BJ (cell line): Measurements from ENCODE around the gene TBC1D9. TPM values are rescaled to one million over a fixed set of nuclear protein-coding genes. Genes with fewer than 3 reads are reported as not detected.
A peak's percentile ranks its signal among the peaks of the same experiment; 100 is the strongest.

ENCODE experiments used
- CTCF ChIA-PET: fragments of 350-600 bp; formaldehyde crosslinking; extraction: SDS; loops from one replicate; lab custom pipeline; 2021; ENCODE audit warnings: antibody characterized with exemption, inconsistent platforms; lab: Yijun Ruan, JAX
- POLR2A ChIA-PET: fragments of 300-600 bp; sonication (Branson Sonifier 250); formaldehyde crosslinking; extraction: SDS; loops from one replicate; lab custom pipeline; 2021; ENCODE audit warnings: antibody characterized with exemption; lab: Charles Lee
- DNase-seq: peaks from one replicate; pipeline ENCODE4 v3.0.0-alpha.2; 2011; ENCODE audit warnings: low read depth
- H3K27me3 ChIP-seq: 2 replicates; pipeline ENCODE4 v1.6.0; 2011; ENCODE audit warnings: low read length; ENCODE audit not compliant: control insufficient read depth, insufficient read depth
- H3K36me3 ChIP-seq: 2 replicates; pipeline ENCODE4 v1.5.1; 2011; ENCODE audit warnings: low read length; ENCODE audit not compliant: control insufficient read depth, insufficient read depth
- H3K4me3 ChIP-seq: 2 replicates; pipeline ENCODE4 v1.5.1; 2011; ENCODE audit warnings: low read depth, mild to moderate bottlenecking, control low read depth, low read length
- CTCF ChIP-seq: IDR thresholded peaks from 2 replicates; pipeline ENCODE4 v1.5.1; 2011; ENCODE audit warnings: low read depth, mild to moderate bottlenecking, control low read depth, inconsistent platforms, low read length, moderate library complexity; ENCODE audit not compliant: insufficient read depth
- polyA plus RNA-seq: library from polyadenylated mRNA; depleted of rRNA; stranded (reverse); fragments of >200 nt; gene quantifications from 2 replicates; pipeline ENCODE4 v1.2.3, GENCODE V29; 2011

The TBC1D9 gene
- polyA plus RNA-seq, 1 experiment = 12.0 TPM

- ChIA-PET CTCF (interaction anchor here (0.9 kb wide), 1 partner anchor 9 kb away, joined by 4 read pairs; no protein-coding TSS in a partner anchor), POLR2A (no interaction called here)
- Histone ChIP-seq H3K36me3 (no peaks in the 10 kb centered on the region), H3K27me3 (no peaks in the 10 kb centered on the region; the same call in 1 of the 2 replicates), H3K4me3 (no peak overlapping the region)
- no peak for DNase-seq
- TF ChIP-seq CTCF = no peak
Measured at GRCh38 chr4:140611854-140612253, 144.3 kb downstream of the TBC1D9 start.

GRCh38 chr4:140609548-140610425, 146.4 kb downstream of the TBC1D9 start:
- TF ChIP-seq CTCF = peak; percentile 56
- ChIA-PET POLR2A (interaction anchor here (0.6 kb wide), 1 partner anchor 10 kb away, joined by 5 read pairs; no protein-coding TSS in a partner anchor), CTCF (interaction anchor here (0.6 to 3.1 kb wide), 21 partner anchors 9 to 1008 kb away, joined by 3 to 15 read pairs (median 4); partner anchors contain the start of genes ELMOD2 and UCP1)
- H3K4me3 ChIP-seq = no peak overlapping the region
- H3K27me3 ChIP-seq = no peaks in the 10 kb centered on the region; the same call in 1 of the 2 replicates
- no peak for DNase-seq
- no peaks in the 10 kb centered on the region for H3K36me3 ChIP-seq

- Histone ChIP-seq H3K36me3 (no peaks in the 10 kb centered on the region), H3K27me3 (peaks cover 3% of the 10 kb centered on the region), H3K4me3 (no peak overlapping the region)
- DNase-seq = no peak
- ChIA-PET CTCF (interaction anchor here (0.6 to 3.1 kb wide), 10 partner anchors 8 to 526 kb away, joined by 3 to 15 read pairs (median 4); partner anchors contain the start of gene RNF150), POLR2A (no interaction called here)
- TF ChIP-seq CTCF = no peak
Measured at GRCh38 chr4:140607852-140608251, 148.3 kb downstream of the TBC1D9 start.

- TF ChIP-seq CTCF = no peak
- H3K36me3 ChIP-seq = no peaks in the 10 kb centered on the region
- H3K27me3 ChIP-seq = peaks cover 6% of the 10 kb centered on the region
- no peak for DNase-seq
- no peak overlapping the region for H3K4me3 ChIP-seq
- ChIA-PET CTCF (interaction anchor here (0.7 to 1.3 kb wide), 3 partner anchors 9 to 245 kb away, joined by 3 read pairs; no protein-coding TSS in a partner anchor), POLR2A (no interaction called here)
Measured at GRCh38 chr4:140604544-140604943, 151.6 kb downstream of the TBC1D9 start.

- POLR2A ChIA-PET = no interaction called here
- Histone ChIP-seq H3K36me3 (no peaks in the 10 kb centered on the region), H3K27me3 (peaks cover 6% of the 10 kb centered on the region), H3K4me3 (no peak overlapping the region)
- no peak for TF ChIP-seq CTCF
- no peak for DNase-seq
- CTCF ChIA-PET = interaction anchor here (0.6 to 1.0 kb wide), 2 partner anchors 9 to 94 kb away, joined by 3 to 4 read pairs; no protein-coding TSS in a partner anchor
Measured at GRCh38 chr4:140603286-140603685, 152.9 kb downstream of the TBC1D9 start.
